Stomach (tissue), 9 donors: ENCODE data around the gene TMC2. TPM values are rescaled to one million over a fixed set of nuclear protein-coding genes. Genes with fewer than 3 reads are reported as not detected.
A peak's percentile ranks its signal among the peaks of the same experiment; 100 is the strongest.
"Not testable (repeated sequence)": the region's sequence is repeated elsewhere in the genome, so short reads cannot be mapped to it uniquely, and the experiment has no call there.

Source experiments
- DNase-seq, 2 donors: peaks; one replicate each; pipeline versions ENCODE4 v3.0.0 to v3.0.0-alpha.2; 2013 to 2019
- H3K27ac ChIP-seq, 5 donors: fragments of 200-600 bp in 4 of 5; sonication (generic) in 4 of 5; one replicate each; pipeline ENCODE4 v1.5.1; 2013 to 2019; ENCODE audit warnings: mild to moderate bottlenecking in 1 of 5, moderate library complexity in 1 of 5
- H3K27me3 ChIP-seq, 3 donors: fragments of 200-600 bp; sonication (generic); one replicate each; pipeline ENCODE4 v1.5.1; 2017 to 2019; ENCODE audit warnings: mixed run types in 1 of 3
- H3K36me3 ChIP-seq, 4 donors: fragments of 200-600 bp; sonication (generic); 1 replicate in 3 of 4; 2 replicates in 1 of 4; pipeline ENCODE4 v1.5.1; 2016 to 2019
- H3K4me1 ChIP-seq, 4 donors: fragments of 200-600 bp; sonication (generic); one replicate each; pipeline ENCODE4 v1.5.1; 2016 to 2019
- H3K4me3 ChIP-seq, 4 donors: fragments of 200-600 bp; sonication (generic) in 3 of 4; one replicate each; pipeline ENCODE4 v1.5.1; 2016 to 2019; ENCODE audit warnings: mild to moderate bottlenecking in 1 of 4
- H3K9me3 ChIP-seq, 4 donors: fragments of 200-600 bp; sonication (generic); one replicate each; pipeline ENCODE4 v1.5.1; 2016 to 2019
- CTCF ChIP-seq, 7 experiments: fragments of 450-650 bp in 4 of 7; fragments of 200-600 bp in 3 of 7; sonication (generic) in 3 of 7; IDR thresholded peaks; one replicate each; pipeline ENCODE4 v1.5.1; 2016 to 2019; ENCODE audit warnings: antibody characterized with exemption in 7 of 7, control low read depth in 2 of 7, mild to moderate bottlenecking in 1 of 7
- EP300 ChIP-seq: sonication (generic); formaldehyde crosslinking; IDR thresholded peaks from one replicate; pipeline ENCODE4 v1.6.1; 2017; ENCODE audit warnings: antibody characterized with exemption
- POLR2A ChIP-seq, 4 donors: fragments of 450-650 bp; IDR thresholded peaks; one replicate each; pipeline ENCODE4 v1.6.1; 2016; ENCODE audit warnings: antibody characterized with exemption in 4 of 4, control low read depth in 2 of 4, mild to moderate bottlenecking in 1 of 4, moderate library complexity in 1 of 4
- POLR2AphosphoS5 ChIP-seq, 3 donors: sonication (generic); formaldehyde crosslinking; IDR thresholded peaks; one replicate each; pipeline ENCODE4 v1.6.1; 2016; ENCODE audit warnings: antibody characterized with exemption in 3 of 3
- WGBS, 5 donors: extraction: QIAGEN DNeasy Blood & Tissue Kit in 3 of 5; methylation state at CpG; one replicate each; pipeline versions ENCODE4 v1.1.5 to v1.1.7; 2013 to 2018; 5-methylcytosine and 5-hydroxymethylcytosine counted together
- intact Hi-C: fragments of 100-400 bp; cut with DNase I; formaldehyde crosslinking; loops from one replicate; pipeline ENCODE4 v1.15.1; 2023; ENCODE audit warnings: low total_unique reads
- polyA plus RNA-seq, 3 donors: library from polyadenylated mRNA; stranded (reverse); fragments of 200-250 nt; gene quantifications; one replicate each; pipeline ENCODE4 v1.2.3, GENCODE V29; 2013
- total RNA-seq, 5 donors: library from RNA; depleted of rRNA; stranded (reverse); fragments of >200 nt; gene quantifications; one replicate each; pipeline versions ENCODE4 v1.1.0 to v1.2.3, GENCODE V29; 2014 to 2016
- donor health status: healthy with polysubstance abuse.
- donor health status: Bipolar disorder and iron deficiency.
- donor health status: healthy.

Gene TMC2
- total and polyA plus RNA-seq, 8 donors: 0.03 TPM; not detected in 7

- Histone ChIP-seq H3K27me3 (no peaks in the 10 kb centered on the region), H3K4me1 (peaks cover 0 to 25% (median 8%) of the 10 kb centered on the region in 4 donors), H3K27ac (no peak overlapping the region), H3K36me3 (no peaks in the 10 kb centered on the region), H3K9me3 (no peaks in the 10 kb centered on the region), H3K4me3 (no peak overlapping the region)
- 83 to 88% (median 86%) methylated on average over 3 of the region's 3 CpGs for WGBS, 5 donors
- no peak for DNase-seq
- intact Hi-C loops: no loop called here
- TF ChIP-seq CTCF (IDR thresholded peaks at IDR 0.05) (no peak), POLR2A (IDR thresholded peaks at IDR 0.05) (no peak), EP300 (no peak), POLR2AphosphoS5 (IDR thresholded peaks at IDR 0.05) (no peak)
These were observed 15.8 kb upstream of the TMC2 start for GRCh38 chr20:2520617-2521016.

GRCh38 chr20:2521369-2522305 is 14.7 kb upstream of the TMC2 start:
- Histone ChIP-seq H3K27me3 (no peaks in the 10 kb centered on the region), H3K27ac (no peak overlapping the region), H3K4me1 (peaks cover 0 to 25% (median 10%) of the 10 kb centered on the region in 4 donors), H3K9me3 (no peaks in the 10 kb centered on the region), H3K36me3 (no peaks in the 10 kb centered on the region), H3K4me3 (no peak overlapping the region)
- peak; percentile 42 to 69 for DNase-seq
- intact Hi-C loops: no loop called here
- TF ChIP-seq CTCF (IDR thresholded peaks at IDR 0.05) (peak in 4 of 7 experiments; percentile 40 to 78 (median 74)), POLR2AphosphoS5 (IDR thresholded peaks at IDR 0.05) (no peak)
- 14 to 19% (median 17%) methylated on average over 10 of the region's 10 CpGs for WGBS, 5 donors

- intact Hi-C loops, H3K9me3 ChIP-seq: not testable (repeated sequence)
- 84 to 90% (median 87%) methylated on average over 5 of the region's 5 CpGs for WGBS, 5 donors
These were observed 13.4 kb upstream of the TMC2 start for GRCh38 chr20:2522826-2523429.

GRCh38 chr20:2523919-2524708 is 12.3 kb upstream of the TMC2 start:
- Histone ChIP-seq H3K27me3 (no peaks in the 10 kb centered on the region), H3K36me3 (no peaks in the 10 kb centered on the region), H3K4me1 (peaks cover 0 to 25% (median 10%) of the 10 kb centered on the region in 4 donors), H3K9me3 (no peaks in the 10 kb centered on the region), H3K27ac (peak overlapping the region; percentile 56 to 95 (median 91)), H3K4me3 (peak overlapping the region; percentile 68 to 89 (median 77))
- DNase-seq: peak; percentile 89 to 95
- intact Hi-C loops: no loop called here
- 11 to 19% (median 13%) methylated on average over 13 to 26 of the region's 26 CpGs for WGBS, 5 donors
- no peak for TF ChIP-seq POLR2A (IDR thresholded peaks at IDR 0.05)
- TF ChIP-seq POLR2AphosphoS5 (IDR thresholded peaks at IDR 0.05): peak; percentile 67 to 69 (median 67)
- no peak for TF ChIP-seq EP300
- TF ChIP-seq CTCF (IDR thresholded peaks at IDR 0.05): peak in 5 of 7 experiments; percentile 83 to 98 (median 95)

More at GRCh38 chr20:2522826-2523429, 13.4 kb upstream of the TMC2 start:
- not testable (repeated sequence) for DNase-seq, H3K27ac ChIP-seq, H3K36me3 ChIP-seq, H3K4me3 ChIP-seq, H3K27me3 ChIP-seq
- H3K4me1 ChIP-seq: peaks cover 0 to 25% (median 10%) of the 10 kb centered on the region in 4 donors
